Astrocyte (in vitro differentiated cells and primary cell): ENCODE results near the gene BBOX1. TPM values are rescaled to one million over a fixed set of nuclear protein-coding genes. Genes with fewer than 3 reads are reported as not detected.

Experiments
- DNase-seq: peaks from one replicate; pipeline ENCODE4 v3.0.0-alpha.2; 2010; ENCODE audit warnings: low read depth
- FAIRE-seq: peaks from 2 replicates; lab custom pipeline; 2011; peaks lifted over from hg19 to GRCh38; lab: Jason Lieb, UNC
- H2AFZ ChIP-seq: 2 replicates; pipeline ENCODE4 v1.6.0; 2012; ENCODE audit warnings: low read depth, low read length, inconsistent platforms
- H3K27ac ChIP-seq: 2 replicates; pipeline ENCODE4 v1.5.1; 2011; ENCODE audit warnings: low read depth, low read length, inconsistent platforms
- H3K27me3 ChIP-seq: 2 replicates; pipeline ENCODE4 v1.6.0; 2011; ENCODE audit warnings: low read length, inconsistent platforms; ENCODE audit not compliant: insufficient read depth
- H3K36me3 ChIP-seq: 2 replicates; pipeline ENCODE4 v1.5.1; 2011; ENCODE audit warnings: low read length, inconsistent platforms; ENCODE audit not compliant: insufficient read depth
- H3K4me1 ChIP-seq: 2 replicates; pipeline ENCODE4 v1.5.1; 2011; ENCODE audit warnings: low read length, inconsistent platforms; ENCODE audit not compliant: insufficient read depth
- H3K4me2 ChIP-seq: 2 replicates; pipeline ENCODE4 v1.6.0; 2012; ENCODE audit warnings: low read length, inconsistent platforms
- H3K4me3 ChIP-seq: 2 replicates; pipeline ENCODE4 v1.5.1; 2011; ENCODE audit warnings: low read depth, mild to moderate bottlenecking, low read length, inconsistent platforms; ENCODE audit not compliant: insufficient read depth
- H3K79me2 ChIP-seq: 2 replicates; pipeline ENCODE4 v1.6.0; 2012; ENCODE audit warnings: mild to moderate bottlenecking, low read length, inconsistent platforms; ENCODE audit not compliant: insufficient read depth
- H3K9ac ChIP-seq: 2 replicates; pipeline ENCODE4 v1.6.0; 2012; ENCODE audit warnings: mild to moderate bottlenecking, low read length, inconsistent platforms
- H3K9me3 ChIP-seq: 2 replicates; pipeline ENCODE4 v1.5.1; 2012; ENCODE audit warnings: low read depth, mild to moderate bottlenecking, low read length, inconsistent platforms; ENCODE audit not compliant: insufficient read depth
- H4K20me1 ChIP-seq: 2 replicates; pipeline ENCODE4 v1.6.0; 2012; ENCODE audit warnings: low read length, inconsistent platforms; ENCODE audit not compliant: insufficient read depth
- H3K27ac Mint-ChIP-seq: one replicate; pipeline ENCODE4 v1.8.0; 2021; ENCODE audit warnings: mild to moderate bottlenecking, mixed read lengths; ENCODE audit not compliant: unreplicated experiment
- H3K27me3 Mint-ChIP-seq: one replicate; pipeline ENCODE4 v1.8.0; 2021; ENCODE audit warnings: low read depth, mixed read lengths; ENCODE audit not compliant: unreplicated experiment
- H3K36me3 Mint-ChIP-seq: one replicate; pipeline ENCODE4 v1.8.0; 2021; ENCODE audit warnings: low read depth, mixed read lengths; ENCODE audit not compliant: unreplicated experiment
- H3K4me1 Mint-ChIP-seq: one replicate; pipeline ENCODE4 v1.8.0; 2021; ENCODE audit warnings: low read depth, mixed read lengths; ENCODE audit not compliant: unreplicated experiment
- H3K4me3 Mint-ChIP-seq: one replicate; pipeline ENCODE4 v1.8.0; 2021; ENCODE audit warnings: mild to moderate bottlenecking, moderate library complexity, mixed read lengths; ENCODE audit not compliant: unreplicated experiment
- H3K9me3 Mint-ChIP-seq: one replicate; pipeline ENCODE4 v1.8.0; 2021; ENCODE audit warnings: mild to moderate bottlenecking, mixed read lengths; ENCODE audit not compliant: unreplicated experiment
- CTCF ChIP-seq: IDR thresholded peaks from 2 replicates; pipeline ENCODE4 v1.5.1; 2011; ENCODE audit warnings: low read depth, mild to moderate bottlenecking, inconsistent platforms, low read length, moderate library complexity; ENCODE audit not compliant: insufficient read depth
- EZH2 ChIP-seq: IDR thresholded peaks from 2 replicates; pipeline ENCODE4 v1.6.1; 2012; ENCODE audit warnings: mild to moderate bottlenecking, low read length, inconsistent platforms; ENCODE audit not compliant: insufficient read depth
- total RNA-seq: library from RNA; stranded (reverse); gene quantifications from 2 replicates; pipeline ENCODE4 v1.2.1, GENCODE V29; 2021

Gene BBOX1
- total RNA-seq, 1 donor from 2014 or later: 0.39 TPM

GRCh38 chr11:27158456-27159334 is 118.1 kb downstream of the BBOX1 start:
- Mint-ChIP-seq H3K36me3 (no peaks in the 10 kb centered on the region), H3K27me3 (no peaks in the 10 kb centered on the region), H3K4me3 (no peak overlapping the region), H3K9me3 (peaks cover 5% of the 10 kb centered on the region), H3K4me1 (peaks cover 7% of the 10 kb centered on the region), H3K27ac (no peak overlapping the region)
- H3K79me2 ChIP-seq: no peaks in the 10 kb centered on the region
- H3K9ac ChIP-seq: peak overlapping the region; percentile 39
- H3K36me3 ChIP-seq: no peaks in the 10 kb centered on the region
- H2AFZ ChIP-seq: peak overlapping the region; percentile 42
- H3K4me2 ChIP-seq: peak overlapping the region; percentile 21
- DNase-seq (peak; percentile 67), FAIRE-seq (peak; percentile 71)
- peaks cover 2% of the 10 kb centered on the region for H3K4me1 ChIP-seq
- no peaks in the 10 kb centered on the region for H3K27me3 ChIP-seq
- no peak overlapping the region for H3K4me3 ChIP-seq
- TF ChIP-seq EZH2 (no peak), CTCF (peak; percentile 93)
- H3K9me3 ChIP-seq: no peaks in the 10 kb centered on the region
- H4K20me1 ChIP-seq: no peaks in the 10 kb centered on the region
- H3K27ac ChIP-seq: peak overlapping the region; percentile 19

GRCh38 chr11:27159335-27159679 is 118.7 kb downstream of the BBOX1 start:
- no peak overlapping the region for H3K4me3 ChIP-seq
- no peaks in the 10 kb centered on the region for H3K36me3 ChIP-seq
- FAIRE-seq (no peak), DNase-seq (peak; percentile 52)
- peak overlapping the region; percentile 21 for H3K4me2 ChIP-seq
- no peaks in the 10 kb centered on the region for H3K9me3 ChIP-seq
- H3K4me3 Mint-ChIP-seq: no peak overlapping the region
- peaks cover 6% of the 10 kb centered on the region for H3K4me1 Mint-ChIP-seq
- peak overlapping the region; percentile 39 for H3K9ac ChIP-seq
- no peaks in the 10 kb centered on the region for H3K79me2 ChIP-seq
- peaks cover 2% of the 10 kb centered on the region for H3K4me1 ChIP-seq
- H3K9me3 Mint-ChIP-seq: peaks cover 5% of the 10 kb centered on the region
- TF ChIP-seq EZH2 (no peak), CTCF (no peak)
- H4K20me1 ChIP-seq: no peaks in the 10 kb centered on the region
- peak overlapping the region; percentile 19 for H3K27ac ChIP-seq
- no peaks in the 10 kb centered on the region for H3K27me3 Mint-ChIP-seq
- peak overlapping the region; percentile 42 for H2AFZ ChIP-seq
- H3K27me3 ChIP-seq: no peaks in the 10 kb centered on the region
- no peaks in the 10 kb centered on the region for H3K36me3 Mint-ChIP-seq
- no peak overlapping the region for H3K27ac Mint-ChIP-seq

- peak overlapping the region; percentile 50 for H3K4me2 ChIP-seq
- DNase-seq (peak; percentile 59), FAIRE-seq (peak; percentile 39)
- no peaks in the 10 kb centered on the region for H3K79me2 ChIP-seq
- no peak overlapping the region for H3K4me3 ChIP-seq
- H3K9ac ChIP-seq: no peak overlapping the region
- no peaks in the 10 kb centered on the region for H3K36me3 Mint-ChIP-seq
- no peaks in the 10 kb centered on the region for H4K20me1 ChIP-seq
- no peak overlapping the region for H2AFZ ChIP-seq
- H3K4me3 Mint-ChIP-seq: no peak overlapping the region
- H3K36me3 ChIP-seq: no peaks in the 10 kb centered on the region
- no peaks in the 10 kb centered on the region for H3K27me3 ChIP-seq
- peaks cover 2% of the 10 kb centered on the region for H3K4me1 ChIP-seq
- H3K9me3 Mint-ChIP-seq: peaks cover 4% of the 10 kb centered on the region
- H3K9me3 ChIP-seq: no peaks in the 10 kb centered on the region
- TF ChIP-seq CTCF (no peak), EZH2 (no peak)
- no peaks in the 10 kb centered on the region for H3K27me3 Mint-ChIP-seq
- no peak overlapping the region for H3K27ac Mint-ChIP-seq
- peaks cover 6% of the 10 kb centered on the region for H3K4me1 Mint-ChIP-seq
- peak overlapping the region; percentile 50 for H3K27ac ChIP-seq
Measured at GRCh38 chr11:27161071-27161470, 120.5 kb downstream of the BBOX1 start.
